Caco-2 (cell line): Measurements from ENCODE around the gene PIM3. TPM values are rescaled to one million over a fixed set of nuclear protein-coding genes. Genes with fewer than 3 reads are reported as not detected.

Experiments used
- BruUV-seq: library from RNA; stranded (reverse); fragments of 400-500 nt; replicated peaks from 2 replicates; lab custom pipeline; 2021; lab: Mats Ljungman, UMichigan
- CTCF ChIA-PET: fragments of 300-600 bp; sonication (Branson Sonifier 250); formaldehyde crosslinking; loops from one replicate; lab custom pipeline; 2022; ENCODE audit warnings: antibody characterized with exemption; lab: Charles Lee
- POLR2A ChIA-PET: fragments of 300-600 bp; sonication (Branson Sonifier 250); formaldehyde crosslinking; loops from one replicate; lab custom pipeline; 2022; ENCODE audit warnings: antibody characterized with exemption; lab: Charles Lee
- DNase-seq, 2 experiments: peaks; one replicate each; pipeline versions ENCODE4 v3.0.0 to v3.0.0-alpha.2; 2020 to 2022
- H3K27me3 ChIP-seq: replicated peaks from 2 replicates; pipeline ENCODE4 v1.6.0; 2011; ENCODE audit warnings: low read length; ENCODE audit not compliant: control insufficient read depth, insufficient read depth
- H3K36me3 ChIP-seq: 2 replicates; pipeline ENCODE4 v1.5.1; 2011; ENCODE audit warnings: low read length; ENCODE audit not compliant: control insufficient read depth, insufficient read depth
- H3K4me1 ChIP-seq: fragments of 250-450 bp; sonication (Bioruptor Pico); 2 replicates; pipeline ENCODE4 v1.5.1; 2020; ENCODE audit warnings: mild to moderate bottlenecking
- H3K4me3 ChIP-seq: 2 replicates; pipeline ENCODE4 v1.5.1; 2011; ENCODE audit warnings: low read depth, mild to moderate bottlenecking, control low read depth, low read length
- H3K9me3 ChIP-seq: fragments of 250-450 bp; sonication (Bioruptor Pico); 2 replicates; pipeline ENCODE4 v1.5.1; 2020; ENCODE audit warnings: mild to moderate bottlenecking, moderate library complexity
- H3K27ac Mint-ChIP-seq: one replicate; pipeline ENCODE4 v1.8.0; 2022; ENCODE audit warnings: mixed read lengths; ENCODE audit not compliant: unreplicated experiment
- H3K27me3 Mint-ChIP-seq: one replicate; pipeline ENCODE4 v1.8.0; 2022; ENCODE audit warnings: mixed read lengths; ENCODE audit not compliant: insufficient read depth, unreplicated experiment
- H3K36me3 Mint-ChIP-seq: one replicate; pipeline ENCODE4 v1.8.0; 2022; ENCODE audit warnings: mild to moderate bottlenecking, mixed read lengths; ENCODE audit not compliant: insufficient read depth, unreplicated experiment
- H3K4me1 Mint-ChIP-seq: one replicate; pipeline ENCODE4 v1.8.0; 2022; ENCODE audit warnings: low read depth, mixed read lengths; ENCODE audit not compliant: unreplicated experiment
- H3K4me3 Mint-ChIP-seq: one replicate; pipeline ENCODE4 v1.8.0; 2022; ENCODE audit warnings: mild to moderate bottlenecking, moderate library complexity, mixed read lengths; ENCODE audit not compliant: unreplicated experiment
- H3K9me3 Mint-ChIP-seq: one replicate; pipeline ENCODE4 v1.8.0; 2022; ENCODE audit warnings: mixed read lengths; ENCODE audit not compliant: unreplicated experiment
- CTCF ChIP-seq, 2 experiments: fragments of 200-600 bp in 1 of 2; IDR thresholded peaks; 1 replicate in 1 of 2; 2 replicates in 1 of 2; pipeline versions ENCODE4 v1.5.1 to v1.8.0; 2011 to 2022; ENCODE audit warnings: antibody characterized with exemption in 1 of 2, control low read depth in 1 of 2, inconsistent platforms in 1 of 2, low read depth in 1 of 2, low read length in 1 of 2, mild to moderate bottlenecking in 1 of 2, moderate library complexity in 1 of 2; ENCODE audit not compliant: insufficient read depth in 1 of 2, severe bottlenecking in 1 of 2, unreplicated experiment in 1 of 2
- intact Hi-C: fragments of 100-400 bp; cut with micrococcal nuclease; formaldehyde crosslinking; loops from one replicate; pipeline ENCODE4 v1.10.0; 2022; ENCODE audit not compliant: unreplicated experiment
- total RNA-seq: library from RNA; stranded (reverse); gene quantifications from 2 replicates; pipeline ENCODE4 v1.2.3, GENCODE V29; 2022

The PIM3 gene
- total RNA-seq, 1 experiment from 2014 or later = 39.6 TPM

DNA sequence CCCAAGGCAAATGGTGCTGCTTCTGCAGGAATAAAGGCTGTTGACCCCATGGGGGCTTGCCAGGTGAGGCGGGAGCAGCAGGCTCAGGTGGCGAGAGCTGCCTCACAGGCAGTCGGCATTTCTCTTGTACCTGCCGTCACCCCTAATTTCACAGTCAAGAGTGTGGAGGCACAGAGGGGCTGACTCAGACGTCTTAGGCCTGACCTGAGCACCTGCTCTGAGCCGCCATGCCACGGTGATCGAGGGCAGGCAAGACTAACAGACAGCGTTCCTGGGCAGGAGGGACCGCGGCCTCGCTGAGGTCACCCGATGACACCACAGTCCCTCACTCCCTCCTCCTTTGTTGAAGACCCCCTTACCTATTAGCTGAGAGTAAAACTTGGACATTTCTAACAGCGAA lies 47.5 kb upstream of the PIM3 start:
- Mint-ChIP-seq H3K9me3 (no peaks in the 10 kb centered on the region), H3K4me1 (no peaks in the 10 kb centered on the region), H3K36me3 (peaks cover 21% of the 10 kb centered on the region), H3K4me3 (no peak overlapping the region), H3K27me3 (no peaks in the 10 kb centered on the region), H3K27ac (no peak overlapping the region)
- CTCF ChIA-PET = no interaction called here
- intact Hi-C loops = no loop called here
- BruUV-seq = no TSS peak
- H3K36me3 ChIP-seq = peaks cover 1% of the 10 kb centered on the region; the same call in 1 of the 2 replicates
- DNase-seq = no peak
- peaks cover 5% of the 10 kb centered on the region; the same call in 1 of the 2 replicates for H3K4me1 ChIP-seq
- no peaks in the 10 kb centered on the region for H3K9me3 ChIP-seq
- TF ChIP-seq CTCF (IDR thresholded peaks at IDR 0.05; ENCODE audit: insufficient read depth in 1 of 2, low read depth in 1 of 2, low read length in 1 of 2, severe bottlenecking in 1 of 2, unreplicated experiment in 1 of 2) = no peak
- POLR2A ChIA-PET = no interaction called here
- H3K4me3 ChIP-seq = no peak overlapping the region
- H3K27me3 ChIP-seq = no peaks in the 10 kb centered on the region

DNA sequence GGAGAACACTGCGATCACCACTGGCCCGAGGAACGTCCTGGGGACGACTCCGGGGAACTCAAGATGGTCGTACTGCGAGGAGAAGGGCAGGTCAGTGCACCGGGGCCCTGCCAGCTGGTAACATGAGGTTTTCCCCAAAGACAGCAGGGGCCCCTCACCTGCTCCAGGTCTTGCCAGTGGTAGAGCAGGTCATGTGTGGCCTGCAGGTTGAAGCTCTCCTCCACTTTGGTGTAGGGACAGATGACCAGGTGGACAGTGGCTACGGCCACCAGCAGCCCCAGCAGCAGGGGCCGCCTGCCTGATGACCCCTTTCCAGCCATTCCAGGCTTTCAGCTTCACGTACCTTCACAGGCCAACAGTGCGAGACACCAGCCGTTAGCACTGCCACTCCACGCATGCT lies 47.1 kb upstream of the PIM3 start:
- Histone ChIP-seq H3K9me3 (no peaks in the 10 kb centered on the region), H3K4me3 (no peak overlapping the region), H3K27me3 (no peaks in the 10 kb centered on the region), H3K36me3 (peaks cover 1% of the 10 kb centered on the region; the same call in 1 of the 2 replicates), H3K4me1 (peaks cover 5% of the 10 kb centered on the region; the same call in 1 of the 2 replicates)
- ChIA-PET CTCF (no interaction called here), POLR2A (no interaction called here)
- no peak for TF ChIP-seq CTCF (IDR thresholded peaks at IDR 0.05; ENCODE audit: insufficient read depth in 1 of 2, low read depth in 1 of 2, low read length in 1 of 2, severe bottlenecking in 1 of 2, unreplicated experiment in 1 of 2)
- no peak for DNase-seq
- no peak overlapping the region for H3K4me3 Mint-ChIP-seq
- no peaks in the 10 kb centered on the region for H3K27me3 Mint-ChIP-seq
- no TSS peak for BruUV-seq
- H3K36me3 Mint-ChIP-seq = peaks cover 21% of the 10 kb centered on the region
- H3K9me3 Mint-ChIP-seq = no peaks in the 10 kb centered on the region
- H3K4me1 Mint-ChIP-seq = no peaks in the 10 kb centered on the region
- H3K27ac Mint-ChIP-seq = no peak overlapping the region
- intact Hi-C loops = no loop called here

DNA sequence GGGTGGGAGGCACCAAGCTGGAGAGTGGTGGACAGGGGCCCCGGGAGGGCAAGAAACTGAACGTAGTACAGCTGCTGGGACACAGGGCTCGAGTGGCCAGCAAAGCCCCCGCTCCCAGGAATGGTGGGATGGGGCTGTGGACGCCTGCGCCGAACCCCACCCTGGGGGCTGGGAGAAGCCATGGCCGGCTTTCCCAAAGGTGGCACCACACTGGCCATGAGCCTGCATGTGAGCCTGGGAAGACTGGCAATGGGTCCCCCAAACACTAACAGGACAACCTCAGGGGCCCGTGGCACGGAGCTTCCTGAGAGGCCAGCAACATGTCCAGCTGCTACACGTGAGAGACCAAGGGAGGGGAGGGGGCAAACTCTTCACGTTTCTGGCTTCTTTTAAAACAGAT lies 46.3 kb upstream of the PIM3 start:
- CTCF ChIA-PET = no interaction called here
- no peak for DNase-seq

More for the DNA sequence above, 46.3 kb upstream of the PIM3 start:
- Mint-ChIP-seq H3K4me1 (no peaks in the 10 kb centered on the region), H3K27me3 (no peaks in the 10 kb centered on the region), H3K36me3 (peaks cover 26% of the 10 kb centered on the region), H3K4me3 (no peak overlapping the region), H3K9me3 (no peaks in the 10 kb centered on the region), H3K27ac (no peak overlapping the region)
- Histone ChIP-seq H3K36me3 (no peaks in the 10 kb centered on the region), H3K4me3 (no peak overlapping the region), H3K27me3 (no peaks in the 10 kb centered on the region), H3K9me3 (no peaks in the 10 kb centered on the region), H3K4me1 (peaks cover 8% of the 10 kb centered on the region; the same call in 1 of the 2 replicates)
- POLR2A ChIA-PET = no interaction called here
- TF ChIP-seq CTCF (IDR thresholded peaks at IDR 0.05; ENCODE audit: insufficient read depth in 1 of 2, low read depth in 1 of 2, low read length in 1 of 2, severe bottlenecking in 1 of 2, unreplicated experiment in 1 of 2) = no peak
- no TSS peak for BruUV-seq
- intact Hi-C loops = no loop called here
